Heart right ventricle (tissue), 16 donors: ENCODE measurements around the gene MAGIX. TPM values are rescaled to one million over a fixed set of nuclear protein-coding genes. Genes with fewer than 3 reads are reported as not detected.

Source experiments
- ATAC-seq, 8 donors: fragments of 200-7000 bp; cut with Tn5 transposase; one replicate each; pipeline ENCODE4 v1.9.1; 2020; ENCODE audit warnings: mild to moderate bottlenecking in 8 of 8, moderate library complexity in 8 of 8, moderate number of reproducible peaks in 1 of 8
- DNase-seq, 2 donors: peaks; one replicate each; pipeline ENCODE4 v3.0.0-alpha.2; 2020
- H3K27ac ChIP-seq, 10 donors: fragments of 200-600 bp; sonication (generic) in 2 of 10; one replicate each; pipeline versions ENCODE4 v1.5.0 to v1.8.0; 2020 to 2022; ENCODE audit warnings: mild to moderate bottlenecking in 3 of 10
- H3K27me3 ChIP-seq, 7 donors: fragments of 200-600 bp; one replicate each; pipeline ENCODE4 v1.8.0; 2021 to 2022; ENCODE audit warnings: mild to moderate bottlenecking in 2 of 7
- H3K36me3 ChIP-seq, 9 donors: fragments of 200-600 bp; sonication (generic) in 1 of 9; one replicate each; pipeline versions ENCODE4 v1.5.0 to v1.8.0; 2020 to 2022; ENCODE audit warnings: mild to moderate bottlenecking in 2 of 9
- H3K4me1 ChIP-seq, 9 donors: fragments of 200-600 bp; sonication (generic) in 1 of 9; one replicate each; pipeline versions ENCODE4 v1.5.0 to v1.8.0; 2020 to 2022; ENCODE audit warnings: mild to moderate bottlenecking in 4 of 9
- H3K4me3 ChIP-seq, 10 donors: fragments of 200-600 bp; sonication (generic) in 2 of 10; one replicate each; pipeline versions ENCODE4 v1.5.0 to v1.8.0; 2020 to 2022; ENCODE audit warnings: mild to moderate bottlenecking in 7 of 10, moderate library complexity in 2 of 10
- H3K9me3 ChIP-seq, 11 donors: fragments of 200-600 bp in 10 of 11; sonication (generic) in 2 of 11; one replicate each; pipeline versions ENCODE4 v1.5.0 to v1.8.0; 2013 to 2022; ENCODE audit warnings: mild to moderate bottlenecking in 2 of 11, control low read depth in 1 of 11, moderate library complexity in 1 of 11
- WGBS, 2 donors: extraction: QIAGEN DNeasy Blood & Tissue Kit; methylation state at CpG; one replicate each; pipeline ENCODE4 v1.1.7; 2013; ENCODE audit warnings: inconsistent platforms in 1 of 2; 5-methylcytosine and 5-hydroxymethylcytosine counted together
- intact Hi-C, 10 donors: fragments of 100-400 bp; cut with DNase I; formaldehyde crosslinking; loops; one replicate each; pipeline versions ENCODE4 v1.11.1 to v1.14.2; 2022
- polyA plus RNA-seq, 2 donors: library from polyadenylated mRNA; stranded (reverse); fragments of 200-250 nt; gene quantifications; one replicate each; pipeline ENCODE4 v1.2.3, GENCODE V29; 2013
- total RNA-seq, 10 donors: library from RNA; stranded (reverse); fragmentation: NEBNext Ultra II Directional in 3 of 10; extraction: Animal tissue kit (Norgen Biotek cat#: 25700) in 3 of 10; gene quantifications; one replicate each; pipeline versions ENCODE4 v1.2.1 to v1.2.4, GENCODE V29; 2021 to 2023
- TF ChIP-seq, protein P1 (sequence below), 9 donors: fragments of 200-600 bp; sonication (generic) in 2 of 9; IDR thresholded peaks; one replicate each; pipeline versions ENCODE4 v1.5.0 to v1.8.0; 2021 to 2022; ENCODE audit warnings: antibody characterized with exemption in 9 of 9, mild to moderate bottlenecking in 5 of 9, moderate library complexity in 1 of 9
- donor health status: Arrhythmogenic right ventricular cardiomyopathy.
- donor health status: ischemic (EF 13 %, LVEDD 7.1; RV severe dilation, severe dysfunction).
- donor health status: healthy with polysubstance abuse.
- donor health status: DM: no; HTN: yes; CAD: no.
- donor health status: DM: no; HTN: no; CAD: no.
- donor health status: ischemic (EF 25% LVEDD 6.9; RV normal size, moderate dysfunction).
- donor health status: ischemic (EF 25% LVEDD 5.7; RV mildly dilated, moderate dysfunction).
- donor health status: healthy.
- donor health status: DM: yes; HTN: yes; CAD: no.
- donor health status: Ischemic cardiomyopathy.
- donor health status: ischemic (EF 35%, LVEDD 5.7; RV mildly dilated, moderate dysfunction).
- donor health status: nonischemic (EF 11% LVEDD 7.7; RV severe dilation, severe dysfunction).
- donor health status: DM: yes; HTN: yes; CAD: no.
- donor health status: PGD.
- donor health status: ischemic (EF 29% LVEDD 5.4; RV normal size, mild dysfunction).
- donor health status: nonischemic (EF 23%, LVEDD 6.1; RV moderate dilation, normal function).

Gene MAGIX
- total and polyA plus RNA-seq, 12 donors, result 2.7 to 13.5 (median 4.1) TPM

DNA sequence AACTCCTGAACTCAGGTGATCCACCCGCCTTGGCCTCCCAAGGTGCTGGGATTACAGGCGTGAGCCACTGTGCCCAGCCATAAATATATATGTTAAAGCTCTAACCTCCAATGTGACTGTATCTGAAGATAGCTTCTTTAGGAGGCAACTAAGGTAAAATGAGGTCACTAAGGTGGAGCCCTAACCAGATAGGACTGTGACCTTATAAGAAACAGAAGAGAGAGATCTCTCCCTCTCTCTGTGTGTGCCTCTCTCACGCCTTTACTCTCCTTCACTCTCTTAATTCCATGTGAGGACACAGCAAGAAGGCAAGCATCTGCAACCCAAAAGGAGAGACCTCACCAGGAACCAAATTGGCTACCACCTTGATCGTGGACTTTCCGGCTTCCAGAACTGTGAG lies 926 bp upstream of the MAGIX start:
- Histone ChIP-seq H3K4me1 (peaks cover 0 to 20% (median 0%) of the 10 kb centered on the region in 9 donors), H3K36me3 (no peaks in the 10 kb centered on the region), H3K27ac (no peak overlapping the region), H3K4me3 (no peak overlapping the region), H3K9me3 (no peaks in the 10 kb centered on the region), H3K27me3 (no peaks in the 10 kb centered on the region)
- intact Hi-C loops, result no loop called here
- ATAC-seq, result no peak
- TF ChIP-seq, protein P1, sequence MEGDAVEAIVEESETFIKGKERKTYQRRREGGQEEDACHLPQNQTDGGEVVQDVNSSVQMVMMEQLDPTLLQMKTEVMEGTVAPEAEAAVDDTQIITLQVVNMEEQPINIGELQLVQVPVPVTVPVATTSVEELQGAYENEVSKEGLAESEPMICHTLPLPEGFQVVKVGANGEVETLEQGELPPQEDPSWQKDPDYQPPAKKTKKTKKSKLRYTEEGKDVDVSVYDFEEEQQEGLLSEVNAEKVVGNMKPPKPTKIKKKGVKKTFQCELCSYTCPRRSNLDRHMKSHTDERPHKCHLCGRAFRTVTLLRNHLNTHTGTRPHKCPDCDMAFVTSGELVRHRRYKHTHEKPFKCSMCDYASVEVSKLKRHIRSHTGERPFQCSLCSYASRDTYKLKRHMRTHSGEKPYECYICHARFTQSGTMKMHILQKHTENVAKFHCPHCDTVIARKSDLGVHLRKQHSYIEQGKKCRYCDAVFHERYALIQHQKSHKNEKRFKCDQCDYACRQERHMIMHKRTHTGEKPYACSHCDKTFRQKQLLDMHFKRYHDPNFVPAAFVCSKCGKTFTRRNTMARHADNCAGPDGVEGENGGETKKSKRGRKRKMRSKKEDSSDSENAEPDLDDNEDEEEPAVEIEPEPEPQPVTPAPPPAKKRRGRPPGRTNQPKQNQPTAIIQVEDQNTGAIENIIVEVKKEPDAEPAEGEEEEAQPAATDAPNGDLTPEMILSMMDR (IDR thresholded peaks at IDR 0.05), result no peak
- no peak for DNase-seq
- WGBS, 2 donors, result 87 to 93% methylated on average over 5 of the region's 5 CpGs

DNA sequence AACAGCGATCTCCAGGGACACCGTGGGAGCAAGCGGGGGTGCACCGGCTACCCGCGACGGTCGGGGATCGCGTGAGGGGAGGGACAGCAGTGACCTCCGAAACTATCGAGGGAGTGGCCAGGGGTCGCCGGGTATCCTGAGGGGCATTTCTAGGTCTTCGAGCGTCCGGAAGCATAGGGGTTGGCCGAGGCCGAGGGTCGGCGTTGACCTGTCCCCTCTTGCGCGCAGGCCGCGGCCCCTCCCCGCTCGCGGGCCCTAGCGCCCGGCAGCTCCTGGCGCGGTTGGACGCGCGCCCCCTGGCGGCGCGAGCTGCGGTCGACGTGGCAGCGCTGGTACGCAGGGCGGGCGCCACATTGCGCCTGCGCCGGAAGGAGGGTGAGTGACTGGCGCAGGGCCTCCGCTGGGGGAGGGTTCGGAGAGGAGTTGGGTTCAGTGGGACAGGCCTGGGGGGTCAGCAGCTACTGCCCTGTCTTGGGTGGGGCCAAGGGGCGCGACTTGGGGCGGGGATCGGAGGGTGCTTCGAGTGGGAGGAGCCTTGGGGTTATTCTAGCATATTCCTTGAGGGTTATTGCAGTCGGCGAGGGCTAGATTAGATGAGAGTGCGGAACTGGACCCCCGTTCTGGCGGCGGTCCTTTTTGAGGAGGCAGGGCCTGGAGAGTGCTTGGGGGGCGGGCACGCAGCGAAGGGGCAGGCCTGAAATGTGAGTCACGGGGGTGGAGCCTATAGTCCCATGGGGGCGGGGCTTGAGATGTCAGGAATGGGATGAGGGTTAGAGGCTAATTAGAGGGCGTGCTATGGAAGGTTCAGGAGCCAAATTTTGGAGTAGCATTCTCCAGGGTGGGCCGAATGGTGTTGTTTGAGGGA lies 1.2 kb downstream of the MAGIX start:
- intact Hi-C loops, result loop anchor here in 1 of 10 donors (2.0 kb wide), 1 partner anchor 21 kb away; no protein-coding TSS in a partner anchor
- Histone ChIP-seq H3K9me3 (no peaks in the 10 kb centered on the region), H3K4me3 (peak overlapping the region in 9 of 10 donors; percentile 17 to 58 (median 51)), H3K27me3 (no peaks in the 10 kb centered on the region), H3K27ac (peak overlapping the region; percentile 87 to 96 (median 93)), H3K36me3 (no peaks in the 10 kb centered on the region), H3K4me1 (peaks cover 0 to 29% (median 11%) of the 10 kb centered on the region in 9 donors)
- peak; percentile 88 to 89 for DNase-seq
- 1 to 2% methylated on average over 33 to 69 of the region's 69 CpGs for WGBS, 2 donors
- ATAC-seq, result peak; percentile 64 to 83 (median 78)
- TF ChIP-seq, protein P1 (IDR thresholded peaks at IDR 0.05), result peak; percentile 58 to 84 (median 76)

DNA sequence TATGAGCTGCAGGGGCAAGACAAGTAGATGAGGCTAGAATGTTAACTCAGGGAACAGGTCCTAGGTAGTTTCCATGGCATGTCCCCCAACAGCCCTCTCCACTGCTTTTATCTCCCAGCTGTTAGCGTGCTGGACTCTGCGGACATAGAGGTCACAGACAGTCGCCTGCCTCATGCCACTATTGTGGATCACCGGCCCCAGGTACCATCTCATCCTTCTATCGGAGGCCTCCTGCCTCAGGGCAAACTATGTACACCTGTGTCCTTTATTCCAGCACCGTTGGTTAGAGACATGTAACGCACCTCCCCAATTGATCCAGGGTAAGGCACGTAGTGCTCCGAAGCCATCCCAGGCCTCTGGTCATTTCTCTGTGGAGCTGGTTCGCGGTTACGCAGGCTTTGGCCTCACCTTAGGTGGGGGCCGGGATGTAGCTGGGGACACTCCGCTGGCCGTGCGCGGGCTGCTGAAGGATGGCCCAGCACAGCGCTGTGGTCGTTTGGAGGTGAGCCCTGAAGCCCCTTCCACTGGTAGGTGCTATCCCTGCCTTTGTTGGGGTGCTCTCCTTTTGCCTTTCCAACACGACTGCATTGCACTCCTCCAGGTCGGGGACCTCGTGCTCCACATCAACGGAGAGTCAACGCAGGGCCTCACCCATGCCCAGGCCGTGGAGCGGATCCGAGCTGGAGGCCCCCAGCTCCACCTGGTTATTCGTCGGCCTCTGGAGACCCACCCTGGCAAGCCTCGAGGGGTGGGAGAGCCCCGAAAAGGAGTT lies 2.2 kb downstream of the MAGIX start:
- intact Hi-C loops, result loop anchor here in 1 of 10 donors (2.0 to 5.0 kb wide), 2 partner anchors 20 to 42 kb away; partner anchors contain the start of gene GPKOW
- Histone ChIP-seq H3K4me3 (no peak overlapping the region), H3K27me3 (no peaks in the 10 kb centered on the region), H3K36me3 (no peaks in the 10 kb centered on the region), H3K27ac (peak overlapping the region in 9 of 10 donors; percentile 87 to 96 (median 94)), H3K9me3 (no peaks in the 10 kb centered on the region), H3K4me1 (peaks cover 0 to 29% (median 11%) of the 10 kb centered on the region in 9 donors)
- TF ChIP-seq, protein P1 (IDR thresholded peaks at IDR 0.05), result no peak
- DNase-seq (no peak), ATAC-seq (no peak)
- WGBS, 2 donors, result 87 to 89% methylated on average over 31 of the region's 31 CpGs
